ENCODE data around the gene ASB8. TPM values are rescaled to one million over a fixed set of nuclear protein-coding genes. Genes with fewer than 3 reads are reported as not detected.

ASB8 gene
- total and polyA plus RNA-seq, 9 of the 15 experiments (the other 6 are each of a cell fraction or from before 2014, with no cell fraction given): 13.3 to 29.0 (median 19.6) TPM

- TF ChIP-seq RERE (CRISPR knock-in tag; IDR thresholded peaks at IDR 0.05; ENCODE audit: borderline replicate concordance) (0 out of 2 replicates have a peak, but pooled peaks have one; percentile 22), U2AF1 (optimal IDR thresholded peaks at IDR 0.05; ENCODE audit: low read depth, low read length) (no peak), MGA (IDR thresholded peaks at IDR 0.05) (0 out of 2 replicates have a peak, but pooled peaks have one; percentile 20), ELF1 (tag; IDR thresholded peaks at IDR 0.05) (peak; percentile 64; the same call in 1 of the 2 replicates)
Observed at GRCh38 chr12:48183091-48183875, 26.0 kb upstream of the ASB8 start, which contains the start of gene CCDC184 (continued).
